Measurements from ENCODE around the gene CAMK2G.

The CAMK2G gene

DNA sequence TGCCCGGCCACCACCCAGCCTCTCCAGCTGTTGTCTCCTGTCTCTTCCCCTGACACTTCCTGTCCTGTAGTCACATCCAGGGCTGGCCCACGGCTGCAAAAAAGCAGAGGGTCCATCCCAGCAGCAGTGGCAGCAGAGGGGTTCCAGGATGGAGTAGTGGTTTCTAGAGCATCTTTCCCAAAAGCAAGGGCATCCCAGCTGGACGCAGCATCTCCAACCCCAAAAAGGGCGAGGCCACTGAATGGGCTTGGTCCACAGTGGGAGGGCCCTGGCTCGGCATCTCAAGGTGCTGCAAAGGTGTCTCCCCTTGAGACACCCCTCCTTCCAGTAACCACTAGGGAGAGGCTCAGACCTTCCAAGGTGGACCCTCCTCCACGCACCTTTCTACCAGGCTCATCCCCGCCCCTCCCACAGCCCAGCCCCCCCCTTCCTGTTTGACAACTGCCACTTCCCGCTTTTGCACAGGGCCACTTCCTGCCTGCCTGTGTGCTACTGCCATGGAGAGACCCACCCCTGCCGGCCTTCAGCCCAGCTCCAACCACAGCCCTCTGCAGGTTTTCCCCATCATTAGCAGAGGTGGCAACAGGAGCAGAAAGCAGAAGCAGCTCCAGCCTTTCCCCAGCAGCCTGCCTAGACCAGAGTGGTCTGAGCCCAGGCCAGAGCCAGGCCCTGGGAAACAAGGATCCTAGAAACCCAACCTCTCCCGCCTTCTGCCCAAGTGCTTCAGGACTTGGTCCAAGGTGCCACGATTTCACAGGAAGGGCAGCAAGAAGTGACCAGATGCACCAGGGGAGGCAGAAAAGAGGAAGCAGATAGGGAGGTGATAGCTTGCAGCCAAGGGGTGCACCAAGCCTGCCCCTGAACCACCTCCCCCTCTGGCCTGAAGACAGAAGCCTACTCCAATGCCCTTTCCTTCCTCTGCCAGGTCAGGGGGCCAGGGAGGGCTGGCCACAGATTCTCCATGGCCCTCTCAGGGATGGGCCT lies 8.6 kb downstream of the CAMK2G start:
- peaks cover 59% of the 10 kb centered on the region for H3K79me2 ChIP-seq (ENCODE audit: insufficient read depth, low read length)
- H3K27me3 ChIP-seq (ENCODE audit: insufficient read depth, low read length, poor library complexity) = no peaks in the 10 kb centered on the region
- peak; percentile 78 for DNase-seq
- peak overlapping the region; percentile 46 for H3K4me2 ChIP-seq (ENCODE audit: insufficient read depth, low read length)
- no peak overlapping the region for H3K4me3 ChIP-seq (ENCODE audit: low read depth in 1 of 2, low read length in 2 of 2)
- H3K27ac ChIP-seq (ENCODE audit: low read length) = peak overlapping the region; percentile 86
- H3K4me1 ChIP-seq (ENCODE audit: insufficient read depth, low read length) = peaks cover 26% of the 10 kb centered on the region
- peaks cover 70% of the 10 kb centered on the region for H3K36me3 ChIP-seq (ENCODE audit: insufficient read depth, low read length)
- TF ChIP-seq CTCF (IDR thresholded peaks at IDR 0.05; ENCODE audit: borderline replicate concordance, extremely low read depth, low read length, poor library complexity, severe bottlenecking) (no peak), EZH2 (IDR thresholded peaks at IDR 0.05; ENCODE audit: borderline replicate concordance, low read depth, low read length, severe bottlenecking) (no peak)
- H2AFZ ChIP-seq (ENCODE audit: low read depth, low read length) = no peak overlapping the region
- no peaks in the 10 kb centered on the region for H3K9me3 ChIP-seq (ENCODE audit: insufficient read depth, low read length, severe bottlenecking)
- H3K9ac ChIP-seq (ENCODE audit: low read depth, low read length) = peak overlapping the region; percentile 41
- peak; percentile 93 for ATAC-seq (ENCODE audit: insufficient read depth, low read depth)
- peaks cover 46% of the 10 kb centered on the region for H4K20me1 ChIP-seq (ENCODE audit: insufficient read depth, low read length)

DNA sequence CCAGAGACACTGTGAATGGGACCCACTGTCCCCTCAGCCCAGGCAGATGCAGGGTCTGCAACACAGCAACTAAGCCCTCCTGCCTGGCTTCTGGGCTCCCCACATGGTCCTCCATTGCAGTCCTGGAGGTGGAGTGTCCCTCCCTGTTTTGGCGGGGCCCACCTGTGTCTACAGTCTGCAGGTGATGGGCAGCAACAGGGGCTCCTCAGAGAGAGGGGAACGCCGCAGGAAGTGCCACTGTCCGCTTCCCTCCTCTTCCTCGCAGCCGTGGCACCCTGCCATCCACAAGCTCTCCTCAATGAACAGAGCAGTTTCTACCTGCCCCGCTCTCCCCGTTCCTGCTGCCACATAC lies 9.3 kb downstream of the CAMK2G start:
- Histone ChIP-seq H3K4me1 (ENCODE audit: insufficient read depth, low read length) (peaks cover 25% of the 10 kb centered on the region), H3K9me3 (ENCODE audit: insufficient read depth, low read length, severe bottlenecking) (no peaks in the 10 kb centered on the region), H4K20me1 (ENCODE audit: insufficient read depth, low read length) (peaks cover 47% of the 10 kb centered on the region), H3K79me2 (ENCODE audit: insufficient read depth, low read length) (peaks cover 56% of the 10 kb centered on the region), H3K27me3 (ENCODE audit: insufficient read depth, low read length, poor library complexity) (no peaks in the 10 kb centered on the region), H3K4me2 (ENCODE audit: insufficient read depth, low read length) (no peak overlapping the region; the same call in 1 of the 2 replicates), H3K36me3 (ENCODE audit: insufficient read depth, low read length) (peaks cover 72% of the 10 kb centered on the region), H3K27ac (ENCODE audit: low read length) (peak overlapping the region; percentile 86), H3K9ac (ENCODE audit: low read depth, low read length) (no peak overlapping the region), H3K4me3 (ENCODE audit: low read depth in 1 of 2, low read length in 2 of 2) (no peak overlapping the region), H2AFZ (ENCODE audit: low read depth, low read length) (no peak overlapping the region)
- ATAC-seq (ENCODE audit: insufficient read depth, low read depth) (no peak), DNase-seq (no peak)
- TF ChIP-seq CTCF (IDR thresholded peaks at IDR 0.05; ENCODE audit: borderline replicate concordance, extremely low read depth, low read length, poor library complexity, severe bottlenecking) (no peak), EZH2 (IDR thresholded peaks at IDR 0.05; ENCODE audit: borderline replicate concordance, low read depth, low read length, severe bottlenecking) (no peak)

GRCh38 chr10:73864229-73864628 lies 10.1 kb downstream of the CAMK2G start:
- no peak for DNase-seq
- Histone ChIP-seq H4K20me1 (ENCODE audit: insufficient read depth, low read length) (peaks cover 54% of the 10 kb centered on the region), H3K9me3 (ENCODE audit: insufficient read depth, low read length, severe bottlenecking) (no peaks in the 10 kb centered on the region), H3K27me3 (ENCODE audit: insufficient read depth, low read length, poor library complexity) (no peaks in the 10 kb centered on the region), H3K4me1 (ENCODE audit: insufficient read depth, low read length) (peaks cover 25% of the 10 kb centered on the region), H3K9ac (ENCODE audit: low read depth, low read length) (no peak overlapping the region), H3K4me3 (ENCODE audit: low read depth in 1 of 2, low read length in 2 of 2) (no peak overlapping the region), H3K27ac (ENCODE audit: low read length) (no peak overlapping the region), H3K4me2 (ENCODE audit: insufficient read depth, low read length) (no peak overlapping the region), H3K79me2 (ENCODE audit: insufficient read depth, low read length) (peaks cover 53% of the 10 kb centered on the region), H3K36me3 (ENCODE audit: insufficient read depth, low read length) (peaks cover 75% of the 10 kb centered on the region), H2AFZ (ENCODE audit: low read depth, low read length) (no peak overlapping the region)
- TF ChIP-seq CTCF (IDR thresholded peaks at IDR 0.05; ENCODE audit: borderline replicate concordance, extremely low read depth, low read length, poor library complexity, severe bottlenecking) (no peak), EZH2 (IDR thresholded peaks at IDR 0.05; ENCODE audit: borderline replicate concordance, low read depth, low read length, severe bottlenecking) (no peak)
- no peak for ATAC-seq (ENCODE audit: insufficient read depth, low read depth)
